ACHN (cell line): Measurements from ENCODE around the gene BLM.
"Not testable (repeated sequence)": the region's sequence is repeated elsewhere in the genome, so short reads cannot be mapped to it uniquely, and the experiment has no call there.

Experiments
- DNase-seq: peaks from one replicate; pipeline ENCODE4 v3.0.0-alpha.2; 2015
- in situ Hi-C: cut with HindIII; loops from 2 replicates; pipeline ENCODE4 v1.10.0; 2017; ENCODE audit warnings: low sequenced_read_pairs, low pct_ligation_motif_present, low pct_unique_long_range_greater_than_20kb

BLM gene

GRCh38 chr15:90826886-90827435, 109.8 kb downstream of the BLM start:
- in situ Hi-C loops: no loop called here
- no peak for DNase-seq

GRCh38 chr15:90828111-90828510, 111.0 kb downstream of the BLM start:
- in situ Hi-C loops: no loop called here
- no peak for DNase-seq

DNA sequence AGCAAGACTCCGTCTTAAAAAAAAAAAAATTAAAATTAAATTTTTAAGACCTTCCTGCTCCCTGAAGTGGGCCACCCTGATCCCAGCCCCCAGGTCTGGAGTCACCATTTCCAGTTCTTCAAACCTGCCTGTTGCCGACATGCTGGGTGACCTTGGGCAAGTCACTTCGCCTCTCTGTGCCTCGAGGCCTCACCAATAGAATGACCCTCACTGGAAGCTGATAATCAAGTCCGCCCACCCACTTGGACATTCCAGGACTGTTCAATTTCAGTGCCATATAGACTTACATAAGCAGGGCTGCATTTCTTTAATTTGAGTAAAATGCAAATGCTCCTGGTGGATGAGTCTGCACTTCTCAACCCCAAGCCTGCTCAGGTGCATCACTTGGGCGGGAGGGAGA, 112.0 kb downstream of the BLM start:
- in situ Hi-C loops: no loop called here
- no peak for DNase-seq

DNA sequence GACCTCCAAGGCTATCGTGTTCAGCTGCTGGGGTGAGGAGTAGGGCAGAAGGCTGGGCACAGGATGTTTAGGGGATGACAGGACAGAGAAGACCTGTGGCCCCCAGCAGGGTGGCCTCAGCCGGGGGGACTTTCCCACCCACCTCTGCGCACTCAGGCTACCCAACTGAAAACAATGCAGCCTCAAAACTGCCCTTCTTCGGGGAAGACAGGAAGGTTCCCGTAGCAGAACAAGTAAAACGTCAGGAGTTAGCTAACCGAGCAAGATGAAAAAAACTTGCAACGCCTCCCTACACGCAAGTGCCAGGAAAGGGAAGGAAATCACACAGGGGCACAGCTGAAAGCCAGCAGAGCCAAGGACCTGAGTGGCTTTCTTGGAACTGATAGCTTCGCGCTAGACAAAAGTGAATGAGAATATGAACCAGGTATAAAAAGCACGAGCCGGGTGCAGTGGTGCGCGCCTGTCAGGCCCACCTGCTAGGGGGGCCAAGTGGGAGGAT, 112.8 kb downstream of the BLM start:
- in situ Hi-C loops: no loop called here
- DNase-seq: no peak

GRCh38 chr15:90834626-90835025, 117.5 kb downstream of the BLM start:
- in situ Hi-C loops: no loop called here
- DNase-seq: no peak

GRCh38 chr15:90836296-90836871, 119.2 kb downstream of the BLM start:
- DNase-seq: no peak
- in situ Hi-C loops: no loop called here

- no peak for DNase-seq
- in situ Hi-C loops: no loop called here
Measured at GRCh38 chr15:90837094-90837493, 119.9 kb downstream of the BLM start.

DNA sequence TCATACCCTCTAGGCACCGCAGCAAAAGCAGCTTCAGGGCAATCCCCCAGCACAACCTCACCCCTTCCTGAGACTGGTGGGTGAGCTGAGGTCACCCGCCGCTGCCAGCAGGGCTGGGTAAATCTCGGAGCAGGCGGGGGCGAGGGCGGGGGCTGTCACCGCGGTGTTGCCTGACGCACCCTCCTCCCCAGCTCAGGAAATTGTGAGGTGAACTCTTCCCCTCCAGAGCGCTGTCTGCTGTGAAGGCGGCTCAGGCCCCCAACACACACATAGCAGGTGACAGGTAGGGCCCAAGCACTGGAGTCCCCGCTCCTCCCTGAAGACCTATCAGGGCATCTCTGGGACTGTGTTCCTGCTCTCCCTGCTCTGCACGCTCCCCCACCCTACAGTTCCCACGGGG, 121.0 kb downstream of the BLM start:
- DNase-seq: no peak
- in situ Hi-C loops: no loop called here

DNA sequence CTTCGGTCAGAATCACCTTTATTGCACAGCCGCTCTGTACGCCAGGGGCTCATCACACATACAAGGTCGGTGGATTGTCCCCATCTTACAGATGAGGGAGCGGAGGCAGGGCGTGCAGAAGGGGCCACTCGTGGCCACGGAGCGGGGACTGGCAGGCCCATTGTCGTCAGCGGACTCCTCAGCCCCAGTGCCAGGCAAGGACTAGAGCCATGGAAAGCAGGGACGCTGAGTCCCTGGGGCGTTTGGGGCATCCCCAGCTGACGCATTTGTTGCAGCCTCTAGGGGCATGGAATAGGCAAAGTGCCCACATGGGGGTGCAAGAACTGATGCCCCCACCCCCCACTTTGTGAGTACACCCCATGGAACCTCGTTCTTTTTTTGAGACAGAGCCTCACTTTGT, 121.4 kb downstream of the BLM start:
- DNase-seq: no peak
- in situ Hi-C loops: no loop called here

DNA sequence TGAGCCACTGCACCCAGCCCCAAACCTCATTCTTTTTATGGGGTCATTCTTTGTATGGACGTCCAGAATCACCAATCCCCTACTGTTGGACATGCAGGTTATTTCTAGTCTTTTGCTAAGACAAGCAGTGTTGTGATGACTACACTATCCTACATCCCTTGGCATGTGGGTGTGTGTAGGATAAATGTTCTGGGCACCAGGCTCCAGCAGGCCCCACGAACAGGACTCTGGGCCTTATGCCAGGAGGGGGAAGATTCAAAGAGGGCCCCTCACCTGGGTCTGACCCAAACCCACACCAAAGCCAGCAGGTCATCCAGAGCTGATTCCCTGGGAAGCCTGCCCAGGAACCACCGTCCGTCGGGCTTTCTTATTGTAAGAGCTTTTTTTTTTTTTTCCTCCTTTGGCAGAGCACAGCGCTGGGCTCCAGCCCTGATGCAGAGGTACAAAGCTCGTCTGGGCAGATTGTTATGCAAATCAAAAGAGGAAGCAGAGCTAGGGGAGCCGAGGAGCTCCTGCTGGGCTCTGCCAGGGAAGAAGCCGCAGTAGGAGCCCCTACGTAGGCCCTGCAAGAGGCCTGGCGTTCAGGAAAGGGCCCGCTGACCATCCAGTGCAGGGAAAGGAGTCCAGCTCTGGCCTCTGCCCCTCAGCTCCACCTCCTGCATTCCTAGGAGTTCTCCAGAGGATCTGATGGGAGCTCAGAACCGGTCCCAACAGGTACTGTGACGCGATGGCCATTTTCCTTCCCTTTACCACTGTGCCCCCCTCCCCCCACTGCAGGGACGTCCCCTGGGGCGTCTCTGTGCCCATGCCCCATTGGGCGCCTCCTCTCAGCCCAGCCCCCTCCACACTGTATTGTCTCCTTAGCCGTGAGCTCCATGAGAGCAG, 122.3 kb downstream of the BLM start:
- in situ Hi-C loops: no loop called here
- DNase-seq: no peak

GRCh38 chr15:90840157-90840855, 123.2 kb downstream of the BLM start:
- in situ Hi-C loops: no loop called here
- DNase-seq: no peak

DNA sequence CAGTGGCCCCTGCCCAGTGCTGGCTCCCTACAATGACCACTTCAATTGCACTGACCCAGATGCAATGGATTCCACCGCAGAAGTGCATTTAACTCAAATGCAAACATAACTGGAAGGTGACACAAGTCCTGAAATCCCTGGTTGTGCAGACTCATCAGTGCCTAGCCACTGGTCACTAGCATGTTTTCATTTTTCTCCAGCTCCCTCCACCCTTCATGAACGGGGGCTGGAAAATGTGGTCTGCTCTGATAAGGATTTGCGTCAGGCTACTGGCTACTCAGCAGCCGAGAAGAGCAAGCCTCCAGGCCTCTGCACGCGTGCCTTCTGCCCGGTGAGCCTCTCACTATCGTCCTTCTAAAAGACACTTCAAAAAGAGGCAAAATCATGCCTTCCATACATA, 123.8 kb downstream of the BLM start:
- DNase-seq: no peak
- in situ Hi-C loops: no loop called here

DNA sequence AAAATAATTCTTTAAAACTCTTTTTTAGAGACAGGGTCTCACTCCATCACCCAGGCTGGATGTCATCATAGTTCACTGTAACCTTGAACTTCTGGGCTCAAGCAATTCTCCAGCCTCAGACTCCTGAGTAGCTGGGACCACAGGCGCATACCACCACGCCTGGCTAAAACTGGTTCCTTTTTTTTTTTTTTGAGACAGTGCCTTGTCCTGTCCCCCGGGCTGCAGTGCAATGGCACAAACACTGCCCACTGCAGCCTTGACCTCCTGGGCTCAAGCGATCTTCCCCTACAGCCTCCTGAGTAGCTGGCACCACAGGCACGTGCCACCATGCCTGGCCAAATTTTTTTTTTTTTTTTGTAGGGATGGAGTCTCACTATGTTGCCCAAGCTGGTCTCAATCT, 127.5 kb downstream of the BLM start:
- no peak for DNase-seq
- in situ Hi-C loops: no loop called here

DNA sequence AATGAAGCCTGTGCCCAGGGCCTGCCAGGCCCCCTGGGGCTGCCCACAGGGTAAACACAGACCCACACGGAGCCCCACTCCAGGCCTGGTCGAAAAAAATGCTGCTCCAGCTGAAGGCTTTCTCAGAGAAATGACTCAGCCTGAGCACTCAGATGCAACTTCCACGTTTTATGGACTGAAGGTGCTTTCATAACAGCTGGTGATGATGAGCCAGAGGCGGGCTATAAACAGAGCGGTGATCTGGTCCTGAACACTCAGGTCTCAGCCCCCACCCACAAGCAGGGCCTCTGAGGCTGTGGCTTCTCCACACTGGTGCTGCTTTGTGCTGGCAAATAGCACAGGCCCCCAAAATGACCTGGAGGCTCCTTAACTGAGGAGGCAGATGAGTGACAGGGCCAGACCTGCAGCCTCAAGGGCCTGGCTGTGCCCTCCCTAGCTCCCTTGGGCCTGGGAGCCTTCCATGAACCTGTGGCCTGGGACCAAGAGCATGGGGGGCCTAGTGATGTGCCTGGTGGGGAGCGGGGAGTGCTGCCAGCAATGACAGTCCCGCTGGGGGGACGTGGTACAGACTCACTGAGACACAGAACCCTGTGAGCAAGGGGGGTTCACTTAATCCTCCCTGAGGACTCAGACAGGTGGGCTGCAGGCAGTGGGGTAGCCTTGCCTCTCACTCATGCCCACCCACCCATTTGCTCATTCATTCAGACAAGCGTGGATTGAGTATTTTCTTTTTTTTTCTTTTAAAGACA, 128.2 kb downstream of the BLM start:
- in situ Hi-C loops: no loop called here

DNA sequence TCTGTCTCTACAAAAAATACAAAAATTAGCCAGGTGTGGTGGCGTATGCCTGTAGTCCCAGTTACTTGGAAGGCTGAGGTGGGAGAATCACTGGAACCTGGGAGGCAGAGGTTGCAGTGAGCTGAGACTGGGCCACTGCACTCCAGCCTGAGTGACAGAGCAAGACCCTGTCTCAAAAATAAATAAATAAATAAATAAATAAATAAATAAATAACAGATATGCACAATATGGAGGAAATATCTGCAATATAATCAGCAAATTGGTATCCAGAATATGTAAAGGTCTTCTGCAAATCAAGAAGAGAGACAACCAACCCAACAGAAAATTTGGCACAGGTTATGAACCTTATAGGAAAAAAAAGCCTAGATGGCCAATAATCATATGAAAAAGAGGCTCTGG, 132.3 kb downstream of the BLM start:
- DNase-seq, in situ Hi-C loops: not testable (repeated sequence)

More for the DNA sequence above, 128.2 kb downstream of the BLM start:
- peak; percentile 80 for DNase-seq

GRCh38 chr15:90851114-90851513, 134.0 kb downstream of the BLM start:
- no peak for DNase-seq
- in situ Hi-C loops: no loop called here

- DNase-seq: no peak
- in situ Hi-C loops: no loop called here
Measured at GRCh38 chr15:90851940-90852339, 134.8 kb downstream of the BLM start.

DNA sequence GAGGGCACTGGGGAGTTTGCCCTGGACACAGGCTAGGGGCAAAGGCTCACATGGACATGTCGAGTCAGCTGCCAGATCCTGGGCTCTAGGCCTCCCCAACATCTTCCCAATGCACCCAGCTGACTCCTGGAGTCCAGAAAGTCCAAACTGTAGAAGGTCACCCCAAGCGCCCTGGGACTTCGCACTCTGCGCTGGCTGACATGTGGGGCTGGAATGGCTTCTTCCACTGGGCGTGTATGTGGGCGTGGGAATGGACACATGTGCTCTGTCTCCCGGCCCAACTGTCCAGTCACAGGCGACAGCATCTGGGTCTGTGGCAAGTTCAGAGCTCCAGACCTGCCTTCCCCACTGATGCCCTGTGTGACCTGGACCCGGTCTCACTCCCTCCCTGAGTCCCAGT, 138.0 kb downstream of the BLM start:
- no peak for DNase-seq
- in situ Hi-C loops: no loop called here

DNA sequence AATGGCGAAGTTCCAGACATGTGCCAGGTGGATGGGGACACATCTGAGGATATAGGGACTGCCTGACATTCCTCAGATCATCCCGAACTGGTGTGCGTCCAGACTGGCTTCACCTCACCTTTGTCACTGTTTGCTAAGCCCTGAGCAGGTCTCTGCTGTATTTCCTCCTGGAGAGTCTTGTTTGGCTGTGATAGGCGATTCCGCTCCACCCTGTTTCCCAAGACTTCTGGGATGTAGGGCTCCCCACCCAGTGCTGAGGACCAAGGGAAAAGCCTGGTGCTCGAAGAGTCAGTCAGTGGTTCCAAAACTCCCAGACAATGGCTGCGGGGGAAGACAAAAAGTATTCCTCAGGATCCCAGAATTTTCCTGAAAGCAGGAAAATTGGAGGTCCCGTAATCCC, 140.2 kb downstream of the BLM start:
- DNase-seq: no peak
- in situ Hi-C loops: no loop called here
